ENCODE measurements around the gene RARG.
"Not testable (repeated sequence)": the region's sequence is repeated elsewhere in the genome, so short reads cannot be mapped to it uniquely, and the experiment has no call there.

RARG gene

DNA sequence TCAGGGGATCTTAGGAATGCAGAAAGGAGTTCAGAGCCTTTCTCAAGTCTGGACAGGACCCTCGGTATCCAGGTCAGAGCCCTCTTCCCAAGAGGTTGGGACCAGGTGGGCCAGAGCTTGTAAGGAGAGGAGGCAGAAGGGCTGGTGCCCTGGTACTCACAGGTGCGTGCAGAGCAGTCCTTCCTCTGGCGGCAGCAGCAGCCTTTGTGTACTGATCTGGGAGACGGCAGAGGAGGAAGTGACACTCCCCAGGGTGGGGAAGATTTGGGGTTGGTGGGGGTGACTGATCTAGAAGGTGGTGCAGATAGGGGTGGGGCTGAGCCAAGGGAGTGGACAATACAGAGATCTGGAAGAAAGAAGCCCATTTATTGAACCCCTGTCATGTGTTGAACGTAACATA, 25.0 kb downstream of the RARG start, which contains the start of gene ITGB7:
Gene ITGB7 (minus strand): TSS at position 210 of the 400 bp plus-strand sequence. CDS start 6,808 bp downstream, outside the sequence.
- DNase-seq, result no peak

DNA sequence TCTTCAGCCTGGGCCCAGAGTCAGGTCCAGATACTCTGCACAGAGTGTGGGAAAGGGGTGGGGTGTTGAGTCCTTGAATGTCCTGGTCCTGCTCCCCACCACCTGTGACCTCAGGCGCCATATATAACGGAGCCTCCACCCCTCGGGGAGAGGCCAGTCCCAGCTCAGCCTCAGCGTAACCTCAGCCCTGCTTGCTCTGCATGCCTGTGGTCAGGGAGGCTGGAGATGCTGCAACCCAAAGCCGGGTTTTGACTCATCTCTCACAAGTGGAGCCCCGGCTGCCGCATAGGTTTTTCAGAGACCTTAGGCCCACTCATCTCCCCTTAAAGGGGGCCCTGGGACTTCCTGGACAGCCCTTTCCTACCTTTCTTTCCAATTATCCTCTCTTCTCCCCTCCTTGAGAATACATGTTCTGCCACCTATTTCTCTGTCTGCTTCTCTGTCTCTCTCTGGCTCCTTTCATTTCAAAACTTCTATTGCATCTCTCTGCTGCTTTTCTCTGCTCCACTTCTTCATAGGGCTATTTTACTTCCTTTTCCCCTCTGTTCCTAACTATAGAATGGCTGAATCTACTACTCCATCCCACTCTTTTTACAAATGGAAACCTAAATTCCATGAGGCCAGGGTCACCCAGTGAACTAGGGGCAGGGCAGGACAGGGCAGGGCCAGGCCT, 26.1 kb downstream of the RARG start:
- no peak for DNase-seq

DNA sequence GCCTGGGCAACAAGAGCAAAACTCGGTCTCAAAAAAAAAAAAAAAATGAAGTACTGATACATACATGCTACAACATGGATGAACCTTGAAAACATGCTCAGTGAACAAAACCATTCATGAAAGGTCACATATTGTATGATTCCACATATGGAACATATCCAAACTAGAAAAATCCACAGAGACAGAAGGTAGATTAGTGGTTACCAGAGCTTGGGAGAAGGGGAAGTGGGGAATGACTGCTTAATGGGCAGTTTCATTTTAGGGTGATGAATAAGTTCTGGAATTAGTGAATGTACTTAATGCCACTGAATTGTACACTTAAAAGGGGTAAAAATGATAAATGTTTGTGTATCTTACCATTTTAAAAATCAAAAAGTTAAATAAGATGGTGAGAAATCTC, 27.7 kb downstream of the RARG start:
- DNase-seq, result no peak

DNA sequence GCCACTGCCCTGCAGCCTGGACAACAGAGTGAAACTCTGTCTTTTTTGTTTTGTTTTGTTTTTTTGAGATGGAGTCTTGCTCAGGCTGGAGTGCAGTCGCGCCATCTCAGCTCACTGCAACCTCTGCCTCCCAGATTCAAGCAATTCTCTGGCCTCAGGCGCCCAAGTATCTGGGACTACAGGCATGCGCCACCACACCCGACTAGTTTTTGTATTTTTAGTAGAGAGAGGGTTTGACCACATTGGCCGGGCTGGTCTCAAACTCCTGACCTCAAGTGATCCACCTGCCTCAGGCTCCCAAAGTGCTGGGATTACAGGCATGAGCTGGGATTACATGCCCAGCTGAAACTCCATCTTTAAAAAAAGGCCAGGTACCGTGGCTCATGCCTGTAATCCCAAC, 29.7 kb downstream of the RARG start:
- DNase-seq, result not testable (repeated sequence)

DNA sequence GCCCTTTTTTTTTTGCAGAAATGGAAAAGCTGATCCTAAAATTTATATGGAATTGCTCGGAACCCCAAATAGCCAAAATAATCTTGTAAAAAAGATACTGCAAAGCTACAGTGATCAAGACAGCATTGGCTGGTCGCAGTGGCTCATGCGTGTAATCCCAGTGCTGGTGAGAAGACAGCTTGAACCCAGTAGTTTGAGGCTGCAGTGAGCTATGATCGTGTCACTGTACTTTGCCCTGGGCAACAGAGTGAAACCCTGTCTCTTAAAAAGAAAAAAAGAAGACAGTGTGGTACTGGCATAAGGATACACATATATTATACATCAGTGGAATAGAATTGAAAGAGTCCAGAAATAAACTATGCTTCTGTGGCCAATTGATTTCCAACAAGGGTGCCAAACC, 30.4 kb downstream of the RARG start:
- DNase-seq, result no peak

DNA sequence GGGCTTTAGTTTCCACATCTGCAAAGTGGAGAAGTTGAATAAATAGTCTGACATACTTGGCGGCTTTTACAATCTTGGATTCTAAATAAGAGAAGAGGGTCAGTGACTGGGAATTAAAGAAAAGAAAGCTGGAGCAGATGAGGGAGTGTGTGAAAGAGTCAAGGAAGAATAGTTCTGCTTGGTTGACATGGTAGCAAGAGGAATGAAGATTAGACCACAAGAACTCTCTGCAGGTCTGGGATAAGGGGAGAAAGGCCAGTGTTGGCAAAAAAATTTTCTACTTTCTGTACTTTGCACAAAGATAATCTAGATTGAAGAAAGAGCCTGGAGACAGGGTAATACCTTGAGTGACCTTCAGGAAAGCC, 30.9 kb downstream of the RARG start:
- no peak for DNase-seq

DNA sequence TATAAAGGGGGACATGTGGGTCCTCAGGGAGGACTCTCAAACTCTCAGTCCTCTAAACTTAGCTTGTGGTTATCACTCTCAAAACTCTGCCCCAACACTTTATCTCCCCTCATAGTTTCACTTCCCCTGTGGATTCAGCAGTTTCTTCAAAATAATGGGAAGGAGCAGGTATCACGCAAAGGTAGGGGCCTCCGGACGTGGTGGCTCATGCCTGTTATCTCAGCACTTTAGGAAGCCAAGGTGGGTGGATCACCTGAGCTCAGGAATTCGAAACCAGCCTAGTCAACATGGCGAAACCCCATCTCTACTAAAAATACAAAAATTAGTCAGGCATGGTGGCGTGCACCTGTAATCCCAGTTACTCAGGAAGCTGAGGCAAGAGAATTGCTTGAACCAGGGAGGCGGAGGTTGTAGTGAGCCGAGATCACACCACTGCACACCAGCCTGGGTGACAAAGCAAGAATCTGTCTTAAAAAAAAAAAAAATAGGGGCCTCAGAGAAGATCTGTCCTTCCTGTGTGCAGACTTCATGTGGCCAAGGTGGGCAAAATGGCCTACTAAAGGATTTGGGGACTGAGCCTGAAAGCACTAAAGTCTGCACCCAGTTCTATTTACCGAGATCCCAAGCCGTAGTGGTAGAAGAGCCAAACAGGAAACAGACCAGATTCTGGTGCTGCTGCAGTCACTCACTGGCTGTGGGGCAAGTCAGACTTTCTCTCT, 31.4 kb downstream of the RARG start:
- no peak for DNase-seq

DNA sequence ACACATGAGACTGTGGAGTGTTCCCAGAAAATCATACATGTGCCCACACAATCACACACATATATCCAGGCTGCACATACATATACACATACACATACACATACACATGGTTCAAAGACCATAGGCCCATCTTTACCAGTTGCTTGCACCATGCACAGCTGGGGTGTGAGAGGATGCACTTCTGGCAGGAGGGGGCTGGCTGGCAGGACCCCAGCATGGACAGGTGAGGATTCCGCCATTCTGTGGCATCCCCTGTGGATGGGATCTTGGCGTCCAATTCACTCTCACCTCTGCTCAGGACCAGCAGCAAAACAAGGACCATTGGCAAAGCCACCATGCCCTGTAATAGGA, 31.9 kb downstream of the RARG start:
- DNase-seq, result no peak

DNA sequence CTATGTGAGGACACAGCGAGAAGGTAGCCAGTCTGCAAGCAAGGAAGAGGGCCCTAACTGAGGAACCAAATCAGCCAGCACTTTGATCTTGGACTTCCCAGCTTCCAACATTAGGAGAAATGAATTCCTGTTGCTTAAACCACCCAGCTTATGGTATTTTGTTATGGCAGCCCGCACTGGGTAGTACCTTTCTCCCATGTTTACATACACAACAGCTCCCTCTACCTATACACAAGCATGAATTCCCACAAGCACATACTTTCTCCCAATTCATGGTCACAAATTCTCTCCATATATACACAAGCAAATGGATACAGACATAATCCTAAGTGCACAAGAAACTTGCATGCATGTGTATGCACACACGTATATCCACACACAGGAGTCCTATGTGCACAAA, 32.3 kb downstream of the RARG start:
- DNase-seq, result no peak

DNA sequence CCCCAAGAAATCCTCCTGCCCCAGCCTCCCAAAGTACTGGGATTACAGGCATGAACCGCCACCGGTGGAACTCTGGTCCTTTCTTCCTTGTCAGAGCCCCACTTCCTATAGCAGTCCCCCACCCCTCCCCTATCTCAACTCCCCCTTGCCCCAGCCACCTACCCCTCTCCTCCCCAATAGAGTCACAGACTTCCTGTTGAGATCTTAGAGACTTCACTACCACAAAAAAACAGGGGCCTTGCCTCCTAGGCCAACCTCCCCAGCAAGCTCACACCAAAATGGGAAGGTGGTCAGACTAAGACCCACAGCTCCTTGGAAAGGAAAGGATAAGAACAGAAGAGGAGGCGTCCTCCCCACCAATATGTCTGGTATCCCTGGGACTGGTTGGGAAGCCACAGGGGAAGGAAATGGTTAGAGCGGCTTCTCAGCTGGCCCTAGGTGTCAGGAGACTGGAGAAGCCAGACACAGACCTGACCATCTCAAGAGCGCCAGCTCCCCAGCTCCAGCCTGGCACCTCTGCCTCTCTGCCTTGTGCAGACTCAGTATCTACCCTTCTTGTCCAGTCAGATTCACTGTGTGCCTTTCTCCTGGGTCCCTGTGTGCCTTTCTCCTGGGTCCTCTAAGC, 33.4 kb downstream of the RARG start:
- DNase-seq, result no peak

DNA sequence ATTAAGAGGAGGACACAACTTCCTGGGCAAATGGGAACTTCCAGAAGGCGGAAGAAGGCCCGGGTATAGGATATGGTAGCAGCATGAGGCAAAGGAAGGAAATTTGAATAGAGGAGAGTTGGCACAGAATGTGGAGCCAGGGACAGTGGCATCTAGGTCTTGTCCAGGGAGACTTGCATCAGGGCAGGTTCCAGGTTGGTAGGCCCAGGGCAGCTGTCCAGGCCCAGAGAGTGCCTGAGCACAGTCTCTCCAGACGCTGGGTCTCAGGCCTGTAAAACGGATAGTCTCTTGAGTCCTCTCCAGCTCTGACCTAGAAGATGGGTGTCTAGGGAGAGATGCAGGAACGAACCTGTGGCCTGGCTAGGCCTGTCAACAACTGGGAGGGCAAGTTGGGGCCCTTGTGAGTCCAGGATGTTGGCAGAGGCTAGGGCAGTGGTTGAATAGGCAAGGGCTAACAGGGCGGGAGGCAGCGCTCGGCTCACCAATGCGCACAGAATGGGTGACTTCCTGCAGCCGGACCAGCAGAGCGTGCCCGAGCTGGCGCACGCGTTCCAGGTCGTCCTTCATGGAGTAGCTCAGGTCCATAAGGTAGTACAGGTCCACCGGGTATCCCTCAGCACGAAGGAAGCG, 34.9 kb downstream of the RARG start:
- no peak for DNase-seq

DNA sequence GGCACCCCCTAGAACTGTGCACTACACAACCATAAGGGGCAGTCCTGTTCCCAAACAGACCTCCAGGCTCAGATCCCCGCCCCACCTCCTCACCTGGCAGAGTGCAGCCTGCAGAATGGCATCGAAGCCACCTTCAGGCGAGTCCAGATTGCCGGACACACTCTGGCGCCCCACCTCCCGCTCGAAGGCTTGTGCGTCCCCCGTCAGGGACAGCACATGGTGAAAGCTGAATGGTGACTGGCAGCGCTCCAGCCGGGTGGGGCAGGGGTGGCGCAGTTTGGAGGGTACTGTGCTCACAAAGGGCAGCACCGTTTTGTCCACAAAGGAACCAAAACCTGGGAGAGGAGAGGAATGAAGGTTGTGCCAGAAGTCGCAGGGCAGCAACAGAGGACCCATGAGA, 35.5 kb downstream of the RARG start:
- DNase-seq, result no peak

DNA sequence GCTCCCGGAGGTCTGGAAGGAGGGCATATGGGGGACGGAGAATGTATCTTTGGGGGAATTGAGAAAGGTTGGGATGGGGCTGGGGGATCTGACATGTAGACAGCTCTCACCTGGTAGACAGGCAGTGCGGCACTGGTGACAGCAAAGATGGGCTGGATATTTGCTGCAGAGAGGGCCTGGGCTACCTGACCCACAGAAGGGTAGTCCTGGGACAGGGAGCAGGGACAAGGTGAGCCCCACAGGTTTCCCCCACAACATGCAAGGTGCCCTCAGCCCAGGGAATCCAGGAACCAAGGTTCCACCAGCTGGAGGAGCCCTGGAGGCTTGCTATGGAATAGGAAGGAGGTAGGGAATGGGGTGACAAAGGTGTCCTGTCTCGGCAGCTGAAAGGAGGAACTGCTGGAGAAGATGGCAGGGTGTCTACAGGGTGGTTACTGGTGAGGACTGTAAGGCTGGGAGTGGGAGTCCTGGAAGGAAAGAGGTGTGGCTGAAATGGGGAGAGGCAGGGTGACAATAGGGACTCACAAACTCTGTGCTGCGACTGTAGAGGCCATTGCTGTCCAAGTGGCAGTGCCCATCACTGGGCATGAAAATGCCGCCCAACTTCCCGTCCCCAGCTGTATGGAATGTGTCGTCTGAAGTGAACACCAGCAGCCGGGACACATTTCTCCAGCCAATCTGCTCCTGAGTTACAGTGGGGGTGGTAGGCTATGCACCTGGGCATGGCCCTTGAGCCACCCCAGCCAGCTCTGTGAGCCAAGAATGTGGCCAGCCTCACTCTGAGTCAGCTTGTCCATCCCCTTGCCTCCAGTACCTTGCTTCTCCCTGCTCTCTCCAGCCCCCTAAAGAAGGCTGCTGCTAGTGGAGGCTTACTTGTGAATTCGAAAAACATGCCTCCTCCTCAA, 36.2 kb downstream of the RARG start:
- no peak for DNase-seq

DNA sequence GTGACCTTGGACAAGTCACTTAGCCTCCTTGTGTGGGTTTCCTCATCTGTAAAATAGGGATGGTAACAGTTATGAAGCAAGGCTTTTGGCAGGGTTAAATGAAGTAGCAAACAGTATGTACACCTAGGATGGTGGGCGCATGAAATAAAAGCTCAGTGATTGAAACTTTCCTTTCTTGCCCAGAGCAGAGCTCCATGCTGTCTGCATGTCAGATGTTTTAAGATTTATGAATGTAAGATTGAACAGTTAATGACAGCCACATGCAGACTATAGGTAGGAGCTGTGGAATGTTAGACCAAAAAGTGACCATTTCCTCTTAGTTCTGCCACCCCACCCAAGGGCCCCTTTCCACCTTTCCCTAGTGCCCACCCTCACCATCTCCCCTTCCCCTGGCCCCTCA, 37.0 kb downstream of the RARG start:
- DNase-seq, result no peak

DNA sequence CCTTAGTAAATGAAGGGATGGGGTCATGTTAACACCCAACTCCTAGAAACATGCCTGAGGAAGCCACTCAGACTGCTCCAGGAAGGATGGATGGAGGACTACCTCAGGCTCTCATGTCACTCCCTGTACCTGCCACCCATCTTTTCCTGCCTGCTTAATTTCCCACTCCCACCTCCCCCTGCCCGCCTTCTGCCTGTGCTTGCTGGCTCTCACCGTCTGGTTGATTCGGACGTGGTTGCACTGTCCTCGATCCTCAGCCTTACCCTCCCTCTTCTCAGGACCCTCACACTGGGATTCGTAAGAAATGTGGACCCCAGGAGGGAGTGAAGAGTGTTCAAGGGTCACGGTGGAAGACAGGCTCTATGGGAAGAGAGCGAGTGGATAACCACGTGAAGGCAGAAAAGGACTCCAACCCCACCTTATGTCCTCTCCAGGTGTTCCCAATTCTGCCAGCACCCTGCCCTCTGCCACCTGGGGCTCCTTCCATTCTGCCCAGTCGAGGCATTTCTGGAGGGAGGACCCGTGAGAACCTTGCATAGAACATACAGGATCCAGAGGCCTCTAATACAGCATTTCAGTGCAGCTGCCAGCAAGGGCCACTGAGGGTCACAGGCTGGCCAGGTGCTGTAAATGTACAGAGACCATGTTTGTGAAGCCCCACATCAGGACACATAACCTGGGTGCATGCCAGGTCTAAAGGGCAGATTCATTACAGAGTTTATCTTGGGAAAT, 37.9 kb downstream of the RARG start:
- DNase-seq, result no peak

DNA sequence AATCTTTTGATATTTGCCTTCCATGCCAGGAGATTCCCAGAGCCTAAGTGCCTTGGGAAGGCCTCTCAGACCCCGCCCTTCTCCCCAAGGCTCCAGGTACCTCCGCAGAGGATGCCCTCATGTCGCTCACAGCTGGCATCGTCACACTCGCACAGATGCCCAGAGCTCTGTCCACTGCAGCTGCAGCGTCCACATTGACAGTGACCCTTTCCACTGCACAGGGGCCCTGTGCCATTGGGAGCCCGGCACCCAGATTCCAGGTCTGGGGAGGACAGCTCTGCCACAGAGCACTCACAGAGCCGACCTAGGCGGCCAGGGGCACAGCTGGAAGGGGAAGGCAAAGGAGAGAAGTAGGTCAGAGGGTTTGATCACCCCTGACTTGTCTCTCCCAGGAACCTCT, 39.0 kb downstream of the RARG start:
- DNase-seq, result no peak

DNA sequence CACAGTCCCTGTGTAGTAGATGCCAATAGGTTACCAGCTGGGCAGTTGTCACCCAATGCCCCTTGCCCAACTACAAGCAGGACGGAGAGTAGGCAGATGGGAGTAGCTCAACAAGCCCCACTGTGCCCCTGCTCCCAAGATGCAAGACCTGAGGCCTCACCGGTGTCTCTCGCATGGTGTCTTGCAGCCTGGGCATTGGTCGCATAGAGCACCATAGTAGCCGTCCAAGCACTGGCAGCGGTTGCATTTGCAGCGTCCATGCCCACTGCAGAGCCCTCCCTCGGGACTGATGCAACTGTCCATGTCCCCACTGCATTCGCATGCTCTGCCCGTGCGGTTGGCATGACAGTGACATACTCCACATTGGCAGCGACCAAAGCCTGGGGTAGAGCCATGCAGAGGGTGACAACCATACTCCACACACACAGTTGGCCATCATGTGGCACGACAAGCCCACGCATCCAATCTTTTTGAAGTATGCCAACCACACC, 39.4 kb downstream of the RARG start:
- no peak for DNase-seq

DNA sequence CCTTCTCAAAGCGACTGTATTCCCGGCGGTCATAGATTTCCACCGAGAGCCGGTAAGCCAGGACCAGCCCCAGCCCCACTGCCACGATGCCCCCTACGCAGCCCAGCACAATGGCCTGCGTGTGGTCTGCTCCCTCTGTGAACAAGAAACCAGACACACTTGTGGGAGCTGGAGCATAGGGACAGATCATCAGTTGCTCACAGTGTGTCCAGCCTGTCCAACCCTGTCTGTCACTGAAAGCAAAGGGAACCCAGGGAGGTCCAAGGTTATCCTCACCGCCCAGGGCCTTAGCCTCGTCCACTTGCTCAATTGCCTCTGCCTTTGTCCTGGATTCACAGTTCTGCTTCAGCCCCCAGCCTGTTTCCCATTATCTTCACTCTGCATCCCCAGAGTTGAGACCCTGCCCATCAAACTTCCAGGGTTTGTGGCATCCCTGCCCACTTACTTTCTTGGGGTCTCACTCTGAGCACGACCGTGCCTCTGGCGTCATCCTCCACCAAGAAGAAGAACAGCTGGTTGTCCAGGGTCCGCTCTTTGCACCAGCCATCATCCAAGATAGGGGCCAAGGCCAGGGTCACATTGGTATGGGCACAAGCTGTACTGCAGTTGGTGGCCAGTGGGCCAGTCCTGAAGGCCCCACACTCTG, 40.0 kb downstream of the RARG start:
- DNase-seq, result no peak

DNA sequence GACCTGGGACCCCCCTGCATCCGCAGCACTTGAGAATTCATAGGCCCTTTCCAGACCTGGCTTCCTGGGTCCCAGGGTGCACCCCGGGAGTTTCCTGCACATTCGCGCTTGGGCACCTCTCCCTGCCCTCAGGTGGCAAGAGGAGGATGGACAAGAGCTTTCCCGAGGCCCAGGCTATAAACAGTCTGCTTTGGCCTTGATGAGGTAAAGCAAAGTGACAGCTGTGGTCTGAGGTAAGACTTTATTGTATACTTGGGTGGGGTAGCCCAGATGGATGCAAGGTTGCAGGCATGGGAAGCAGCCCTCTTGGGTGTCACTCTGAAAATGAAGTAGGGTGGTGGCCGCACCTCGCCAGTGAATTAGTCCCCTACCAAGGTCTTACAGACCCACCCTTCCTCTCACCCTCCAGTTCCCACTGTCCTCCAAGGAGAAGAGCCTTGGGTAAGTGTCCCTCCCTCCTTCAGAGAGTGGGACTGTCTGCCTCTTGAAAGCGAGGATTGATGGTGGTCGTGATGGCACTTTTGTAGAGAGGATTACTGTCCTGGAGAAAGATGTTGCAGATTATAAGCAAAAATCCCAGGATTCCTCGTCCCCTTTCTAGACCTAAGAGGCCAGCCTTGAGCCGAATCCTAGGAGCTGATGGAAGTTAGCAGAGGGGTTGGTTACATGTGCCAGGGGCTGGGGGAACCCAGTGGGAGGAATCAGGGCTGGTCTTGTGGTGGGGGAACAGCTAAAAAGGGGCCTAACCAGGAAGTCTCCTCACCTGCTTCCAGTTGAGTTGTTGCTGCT, 40.7 kb downstream of the RARG start:
- DNase-seq, result no peak

DNA sequence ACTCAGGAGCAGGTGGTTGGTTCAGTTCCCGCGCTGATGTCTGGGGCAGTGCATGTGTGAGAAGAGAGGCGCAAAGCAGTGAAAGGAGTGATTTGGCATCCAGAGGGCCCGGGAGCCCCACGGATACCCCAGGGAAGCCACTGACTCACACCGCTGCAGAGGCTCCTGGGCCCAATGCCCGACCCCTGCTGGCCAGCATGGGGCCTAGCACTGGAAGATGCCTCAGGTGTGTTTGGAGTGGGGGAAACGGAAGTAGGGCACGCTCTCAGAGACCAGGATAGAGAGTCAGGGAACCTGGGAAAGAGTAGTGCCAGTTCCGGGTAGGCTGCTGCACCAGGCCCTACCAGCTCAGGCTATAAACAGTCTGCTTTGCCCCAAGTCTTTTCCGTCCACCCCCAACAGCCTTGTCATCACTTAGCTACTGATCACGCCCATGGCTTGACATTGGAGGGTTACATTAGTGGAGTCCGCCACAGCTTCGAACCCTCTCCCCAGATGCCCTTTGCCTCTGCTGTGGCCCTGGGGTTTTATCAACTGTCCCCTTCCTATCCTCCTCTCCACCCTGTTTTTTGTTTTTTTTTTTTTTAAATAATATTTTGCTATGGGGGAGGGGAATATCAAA, 41.8 kb downstream of the RARG start:
- peak; percentile 32 for DNase-seq
